Activated naive CD4-positive, alpha-beta T cell treated with anti-CD3 and anti-CD28 coated beads for 36 hours (primary cell): ENCODE data around the gene VOPP1. TPM values are rescaled to one million over a fixed set of nuclear protein-coding genes. Genes with fewer than 3 reads are reported as not detected.

ENCODE experiments used
- CTCF ChIA-PET: fragments of 350-600 bp; sonication (Branson Sonifier 250); formaldehyde crosslinking; loops from one replicate; lab custom pipeline; 2021; ENCODE audit warnings: antibody characterized with exemption; lab: Charles Lee
- DNase-seq: peaks from one replicate; pipeline ENCODE4 v3.0.0-alpha.2; 2020
- H3K27ac Mint-ChIP-seq: one replicate; pipeline ENCODE4 v1.8.0; 2021; ENCODE audit warnings: mild to moderate bottlenecking, mixed read lengths
- H3K27me3 Mint-ChIP-seq: one replicate; pipeline ENCODE4 v1.8.0; 2021; ENCODE audit warnings: low read depth, mixed read lengths
- H3K36me3 Mint-ChIP-seq: one replicate; pipeline ENCODE4 v1.8.0; 2021; ENCODE audit warnings: low read depth, mixed read lengths
- H3K4me1 Mint-ChIP-seq: one replicate; pipeline ENCODE4 v1.8.0; 2021; ENCODE audit warnings: low read depth, mixed read lengths
- H3K4me3 Mint-ChIP-seq: one replicate; pipeline ENCODE4 v1.8.0; 2021; ENCODE audit warnings: mild to moderate bottlenecking, moderate library complexity, mixed read lengths
- H3K9me3 Mint-ChIP-seq: one replicate; pipeline ENCODE4 v1.8.0; 2021; ENCODE audit warnings: mixed read lengths
- intact Hi-C: fragments of 100-400 bp; cut with micrococcal nuclease; formaldehyde crosslinking; loops from one replicate; pipeline ENCODE4 v1.15.1; 2023
- total RNA-seq, 2 experiments: library from RNA; stranded (reverse); gene quantifications; one replicate each; pipeline ENCODE4 v1.2.3, GENCODE V29; 2021

Gene VOPP1
- total RNA-seq, 2 experiments from 2014 or later, result 100 to 102 TPM

DNA sequence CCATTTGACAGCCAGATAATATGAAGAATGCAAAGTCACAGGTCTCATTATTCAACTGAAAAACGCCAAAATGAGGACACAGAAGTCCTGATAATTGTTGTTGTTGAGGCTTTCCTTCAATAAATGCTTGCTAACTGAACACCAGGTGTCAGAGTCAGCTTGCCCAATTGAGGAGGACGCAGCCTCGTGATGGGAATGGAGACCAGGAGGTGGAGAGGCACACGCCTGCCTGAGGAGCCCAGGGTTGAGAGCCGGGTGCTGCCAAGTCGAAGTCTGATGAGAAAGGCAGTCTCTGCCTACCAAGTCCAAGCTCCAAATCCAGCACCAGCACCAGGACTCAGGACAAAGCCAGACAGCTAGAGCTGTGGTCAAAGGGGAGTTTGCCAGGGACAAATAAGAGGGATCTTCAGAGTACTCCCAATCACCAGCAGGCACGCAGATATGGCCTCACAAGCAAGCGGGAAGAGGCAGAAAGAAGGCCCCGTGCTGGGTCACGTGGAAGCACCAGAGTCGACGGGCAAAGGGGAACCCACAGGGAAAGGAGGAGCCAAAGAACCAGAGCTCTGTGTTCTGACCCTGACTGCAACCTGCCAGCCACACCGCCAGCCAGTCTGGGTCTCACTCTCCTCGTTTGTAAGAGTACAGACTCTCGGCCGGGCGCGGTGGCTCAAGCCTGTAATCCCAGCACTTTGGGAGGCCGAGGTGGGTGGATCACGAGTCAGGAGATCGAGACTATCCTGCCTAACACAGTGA lies 47.6 kb downstream of the VOPP1 start:
- CTCF ChIA-PET, result interaction anchor here (0.6 to 2.4 kb wide), 7 partner anchors 9 to 576 kb away, joined by 3 to 11 read pairs (median 4); no protein-coding TSS in a partner anchor
- Mint-ChIP-seq H3K36me3 (peaks cover 20% of the 10 kb centered on the region), H3K4me3 (no peak overlapping the region), H3K4me1 (peaks cover 55% of the 10 kb centered on the region), H3K9me3 (no peaks in the 10 kb centered on the region), H3K27me3 (no peaks in the 10 kb centered on the region), H3K27ac (peak overlapping the region; percentile 40)
- intact Hi-C loops, result no loop called here
- DNase-seq, result no peak

GRCh38 chr7:55523366-55523765 lies 48.9 kb downstream of the VOPP1 start:
- Mint-ChIP-seq H3K36me3 (peaks cover 26% of the 10 kb centered on the region), H3K4me3 (no peak overlapping the region), H3K4me1 (peaks cover 63% of the 10 kb centered on the region), H3K9me3 (no peaks in the 10 kb centered on the region), H3K27ac (peak overlapping the region; percentile 1), H3K27me3 (no peaks in the 10 kb centered on the region)
- intact Hi-C loops, result no loop called here
- no peak for DNase-seq
- CTCF ChIA-PET, result interaction anchor here (0.6 to 2.4 kb wide), 7 partner anchors 11 to 75 kb away, joined by 3 to 11 read pairs (median 4); no protein-coding TSS in a partner anchor

DNA sequence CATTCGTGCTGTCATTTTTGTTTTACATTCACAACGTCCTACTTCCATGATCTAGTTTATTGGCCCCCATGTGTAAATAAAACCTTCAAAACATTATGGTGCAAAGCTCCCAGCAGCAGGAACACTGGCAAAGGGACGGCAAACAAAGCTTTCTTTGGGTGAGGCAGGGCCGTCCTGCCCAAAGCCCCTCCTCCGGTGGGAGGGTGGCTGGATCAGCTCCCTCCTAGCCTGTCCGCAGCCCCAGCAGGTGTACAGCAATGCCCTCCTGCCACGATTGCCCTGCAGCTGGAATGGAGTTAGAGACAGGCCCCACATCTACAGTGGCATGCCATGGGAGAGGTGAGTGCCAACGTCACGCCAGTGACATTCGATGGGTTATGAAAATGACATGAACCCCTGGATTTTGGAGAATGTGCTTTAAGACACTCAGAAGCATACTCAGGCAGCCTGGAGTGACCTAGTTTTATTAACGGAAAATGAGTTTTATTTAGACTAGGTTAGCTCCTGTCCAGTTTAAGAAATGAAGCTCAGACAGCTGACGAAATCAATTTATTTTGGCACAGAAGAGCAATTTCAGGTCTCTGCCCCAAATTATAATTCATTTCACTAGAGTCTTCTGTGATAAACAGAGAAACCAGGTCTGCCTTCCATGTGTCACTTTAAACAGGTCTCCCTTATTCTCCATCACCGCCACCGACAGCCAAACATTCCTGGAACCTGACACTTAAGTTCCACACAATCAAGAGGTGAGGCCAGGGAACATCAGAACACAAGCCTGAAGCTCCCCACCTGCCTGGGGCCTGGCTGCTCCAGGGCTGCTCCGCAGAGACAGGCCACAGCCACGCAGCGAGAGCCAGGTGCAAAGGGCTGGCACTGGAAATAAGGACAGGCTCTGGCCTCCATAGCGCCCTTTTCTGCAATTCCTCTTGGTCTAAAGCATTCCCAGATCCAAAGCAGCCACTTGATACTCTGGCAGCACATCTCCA lies 50.1 kb downstream of the VOPP1 start:
- CTCF ChIA-PET, result interaction anchor here (2.4 kb wide), 1 partner anchor 13 kb away, joined by 11 read pairs; no protein-coding TSS in a partner anchor
- H3K9me3 Mint-ChIP-seq, result no peaks in the 10 kb centered on the region

DNA sequence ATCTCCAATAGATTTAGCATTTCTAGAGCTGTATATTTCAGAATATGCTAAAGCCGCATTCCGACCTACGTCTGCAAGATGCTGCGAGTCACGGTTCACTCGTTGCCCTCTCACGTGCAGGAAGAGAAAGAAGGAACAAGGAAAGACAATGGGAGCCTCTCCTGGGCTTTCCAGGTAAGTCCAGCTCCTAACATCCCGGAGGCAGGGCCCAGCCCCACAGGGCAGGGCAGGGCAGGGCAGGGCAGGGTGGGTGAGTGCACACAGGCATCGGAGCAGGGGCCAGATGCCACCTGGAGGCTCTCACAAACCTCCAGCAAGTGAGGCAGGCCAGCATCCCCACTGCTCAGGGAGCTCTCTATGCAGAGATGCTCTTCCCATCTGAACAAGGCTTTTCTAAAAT lies 50.8 kb downstream of the VOPP1 start:
- H3K27ac Mint-ChIP-seq, result no peak overlapping the region
- CTCF ChIA-PET, result no interaction called here
- H3K36me3 Mint-ChIP-seq, result peaks cover 38% of the 10 kb centered on the region
- no peak for DNase-seq
- H3K4me3 Mint-ChIP-seq, result no peak overlapping the region
- H3K27me3 Mint-ChIP-seq, result no peaks in the 10 kb centered on the region
- H3K9me3 Mint-ChIP-seq, result no peaks in the 10 kb centered on the region
- intact Hi-C loops, result no loop called here
- peaks cover 68% of the 10 kb centered on the region for H3K4me1 Mint-ChIP-seq

More for the DNA sequence above, 50.1 kb downstream of the VOPP1 start:
- intact Hi-C loops, result no loop called here
- Mint-ChIP-seq H3K36me3 (peaks cover 37% of the 10 kb centered on the region), H3K27me3 (no peaks in the 10 kb centered on the region), H3K4me1 (peaks cover 71% of the 10 kb centered on the region), H3K4me3 (no peak overlapping the region), H3K27ac (no peak overlapping the region)
- no peak for DNase-seq

- Mint-ChIP-seq H3K27ac (no peak overlapping the region), H3K36me3 (peaks cover 41% of the 10 kb centered on the region), H3K4me1 (peaks cover 70% of the 10 kb centered on the region), H3K27me3 (no peaks in the 10 kb centered on the region), H3K4me3 (no peak overlapping the region), H3K9me3 (no peaks in the 10 kb centered on the region)
- DNase-seq, result no peak
- intact Hi-C loops, result no loop called here
- CTCF ChIA-PET, result interaction anchor here (1.7 kb wide), 1 partner anchor 9 kb away, joined by 4 read pairs; no protein-coding TSS in a partner anchor
Observed at GRCh38 chr7:55520426-55521140, 51.7 kb downstream of the VOPP1 start.

DNA sequence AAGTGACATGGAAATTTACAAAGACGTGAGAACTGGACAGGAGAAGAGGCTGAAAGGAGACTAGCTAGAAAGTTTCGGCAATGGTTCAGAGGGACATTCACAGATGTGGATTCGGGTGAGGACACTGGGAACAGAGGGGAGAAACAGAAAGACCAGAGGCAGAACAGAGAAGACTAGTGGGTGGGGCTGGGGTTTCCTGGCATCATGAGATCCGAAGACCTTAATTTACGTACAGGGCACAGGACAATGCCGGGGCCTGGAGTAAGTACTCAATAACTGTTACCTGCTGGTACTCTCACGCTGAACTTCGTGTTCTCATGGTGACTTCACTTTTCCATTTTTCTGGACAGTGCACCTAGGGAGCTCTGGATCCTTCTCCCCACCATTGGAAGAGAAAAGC lies 53.5 kb downstream of the VOPP1 start:
- Mint-ChIP-seq H3K4me3 (no peak overlapping the region), H3K36me3 (peaks cover 41% of the 10 kb centered on the region), H3K4me1 (peaks cover 64% of the 10 kb centered on the region), H3K9me3 (no peaks in the 10 kb centered on the region), H3K27me3 (no peaks in the 10 kb centered on the region), H3K27ac (no peak overlapping the region)
- intact Hi-C loops, result loop anchor here (5.0 kb wide), 1 partner anchor 152 kb away; the partner anchor contains the start of gene LANCL2
- CTCF ChIA-PET, result interaction anchor here (1.7 kb wide), 1 partner anchor 11 kb away, joined by 4 read pairs; no protein-coding TSS in a partner anchor
- DNase-seq, result no peak

GRCh38 chr7:55517936-55518689 lies 54.2 kb downstream of the VOPP1 start:
- Mint-ChIP-seq H3K36me3 (peaks cover 45% of the 10 kb centered on the region), H3K27me3 (no peaks in the 10 kb centered on the region), H3K27ac (peak overlapping the region; percentile 77), H3K4me3 (no peak overlapping the region), H3K9me3 (no peaks in the 10 kb centered on the region), H3K4me1 (peaks cover 63% of the 10 kb centered on the region)
- CTCF ChIA-PET, result interaction anchor here (0.6 to 2.5 kb wide), 2 partner anchors 14 to 78 kb away, joined by 3 to 11 read pairs; no protein-coding TSS in a partner anchor
- no peak for DNase-seq
- intact Hi-C loops, result loop anchor here (1.0 to 5.0 kb wide), 3 partner anchors 15 to 151 kb away; partner anchors contain the start of gene LANCL2

DNA sequence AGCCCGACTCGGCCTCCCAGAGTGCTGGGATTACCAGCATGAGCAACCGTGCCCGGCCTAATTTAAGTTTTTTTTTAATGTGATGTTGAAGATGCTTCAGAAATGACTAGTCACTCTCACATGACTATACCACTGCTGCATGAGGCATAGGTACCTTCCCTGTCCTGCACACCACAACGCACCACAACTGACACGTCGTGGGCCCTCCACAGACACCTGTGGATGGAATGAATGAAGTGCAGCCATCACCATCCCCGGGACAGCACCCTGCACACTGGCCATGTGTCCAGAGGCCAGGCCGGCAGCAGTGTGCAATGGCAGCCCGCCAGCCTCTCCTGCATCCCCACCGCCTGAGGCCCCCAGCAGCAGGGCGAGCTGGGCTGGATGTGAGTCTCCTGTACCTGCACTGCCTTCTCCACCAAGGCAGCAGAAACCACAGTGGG lies 55.1 kb downstream of the VOPP1 start:
- peak; percentile 90 for DNase-seq
- Mint-ChIP-seq H3K27me3 (no peaks in the 10 kb centered on the region), H3K4me3 (no peak overlapping the region), H3K9me3 (no peaks in the 10 kb centered on the region), H3K36me3 (peaks cover 47% of the 10 kb centered on the region), H3K27ac (peak overlapping the region; percentile 77), H3K4me1 (peaks cover 68% of the 10 kb centered on the region)
- intact Hi-C loops, result loop anchor here (1.0 to 5.0 kb wide), 3 partner anchors 16 to 150 kb away; partner anchors contain the start of gene LANCL2
- CTCF ChIA-PET, result interaction anchor here (0.6 to 2.5 kb wide), 3 partner anchors 15 to 30 kb away, joined by 4 to 11 read pairs (median 4); no protein-coding TSS in a partner anchor

GRCh38 chr7:55516409-55516808 lies 55.9 kb downstream of the VOPP1 start:
- CTCF ChIA-PET, result interaction anchor here (0.6 to 2.5 kb wide), 8 partner anchors 10 to 103 kb away, joined by 3 to 11 read pairs (median 4); no protein-coding TSS in a partner anchor
- Mint-ChIP-seq H3K36me3 (peaks cover 55% of the 10 kb centered on the region), H3K27me3 (no peaks in the 10 kb centered on the region), H3K9me3 (no peaks in the 10 kb centered on the region), H3K4me3 (peak overlapping the region; percentile 5), H3K4me1 (peaks cover 75% of the 10 kb centered on the region), H3K27ac (peak overlapping the region; percentile 90)
- intact Hi-C loops, result loop anchor here (1.0 to 5.0 kb wide), 6 partner anchors 8 to 149 kb away; partner anchors contain the start of gene LANCL2
- peak; percentile 79 for DNase-seq

GRCh38 chr7:55515569-55516279 lies 56.6 kb downstream of the VOPP1 start:
- CTCF ChIA-PET, result interaction anchor here (0.7 to 2.5 kb wide), 10 partner anchors 11 to 102 kb away, joined by 3 to 11 read pairs (median 4); no protein-coding TSS in a partner anchor
- peak overlapping the region; percentile 36 for H3K4me3 Mint-ChIP-seq
- DNase-seq, result peak; percentile 56
- peaks cover 57% of the 10 kb centered on the region for H3K36me3 Mint-ChIP-seq
- H3K27me3 Mint-ChIP-seq, result no peaks in the 10 kb centered on the region
- H3K27ac Mint-ChIP-seq, result peak overlapping the region; percentile 90
- intact Hi-C loops, result loop anchor here (1.0 to 5.0 kb wide), 6 partner anchors 7 to 148 kb away; partner anchors contain the start of gene LANCL2
- peaks cover 77% of the 10 kb centered on the region for H3K4me1 Mint-ChIP-seq
- H3K9me3 Mint-ChIP-seq, result no peaks in the 10 kb centered on the region
